ENCODE results near the gene PF4V1. TPM values are rescaled to one million over a fixed set of nuclear protein-coding genes. Genes with fewer than 3 reads are reported as not detected.

Gene PF4V1
- total RNA-seq, 1 donor from 2014 or later, result not detected

- TF ChIP-seq, protein P1, sequence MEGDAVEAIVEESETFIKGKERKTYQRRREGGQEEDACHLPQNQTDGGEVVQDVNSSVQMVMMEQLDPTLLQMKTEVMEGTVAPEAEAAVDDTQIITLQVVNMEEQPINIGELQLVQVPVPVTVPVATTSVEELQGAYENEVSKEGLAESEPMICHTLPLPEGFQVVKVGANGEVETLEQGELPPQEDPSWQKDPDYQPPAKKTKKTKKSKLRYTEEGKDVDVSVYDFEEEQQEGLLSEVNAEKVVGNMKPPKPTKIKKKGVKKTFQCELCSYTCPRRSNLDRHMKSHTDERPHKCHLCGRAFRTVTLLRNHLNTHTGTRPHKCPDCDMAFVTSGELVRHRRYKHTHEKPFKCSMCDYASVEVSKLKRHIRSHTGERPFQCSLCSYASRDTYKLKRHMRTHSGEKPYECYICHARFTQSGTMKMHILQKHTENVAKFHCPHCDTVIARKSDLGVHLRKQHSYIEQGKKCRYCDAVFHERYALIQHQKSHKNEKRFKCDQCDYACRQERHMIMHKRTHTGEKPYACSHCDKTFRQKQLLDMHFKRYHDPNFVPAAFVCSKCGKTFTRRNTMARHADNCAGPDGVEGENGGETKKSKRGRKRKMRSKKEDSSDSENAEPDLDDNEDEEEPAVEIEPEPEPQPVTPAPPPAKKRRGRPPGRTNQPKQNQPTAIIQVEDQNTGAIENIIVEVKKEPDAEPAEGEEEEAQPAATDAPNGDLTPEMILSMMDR (conservative IDR thresholded peaks at IDR 0.05; ENCODE audit: low read depth, low read length), result no peak
- no peak for DNase-seq (ENCODE audit: low read depth)
- no peak overlapping the region for H3K4me3 ChIP-seq (ENCODE audit: low read depth, low read length)
Measured at GRCh38 chr4:73872316-73873108, 19.4 kb downstream of the PF4V1 start.

DNA sequence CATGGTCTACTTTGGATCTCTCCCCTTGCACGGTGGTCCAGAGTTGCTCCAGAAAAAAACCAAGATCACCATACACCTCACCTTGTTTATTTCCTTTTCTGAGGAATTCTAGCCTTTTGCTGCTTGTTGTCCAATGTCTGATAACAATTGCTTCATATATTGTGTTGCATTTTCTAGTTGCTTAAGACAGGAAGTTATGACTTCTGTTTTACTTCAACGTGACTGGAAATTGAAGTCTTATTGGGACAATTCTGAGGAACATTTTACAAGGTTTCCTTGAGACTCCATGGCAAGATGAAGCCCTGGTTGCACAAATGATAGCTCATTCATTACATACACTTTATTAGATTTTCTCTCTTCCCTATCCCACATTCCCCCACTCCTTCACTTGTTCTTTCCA lies 21.3 kb downstream of the PF4V1 start:
- TF ChIP-seq, protein P1 (conservative IDR thresholded peaks at IDR 0.05; ENCODE audit: low read depth, low read length), result no peak
- no peak for DNase-seq (ENCODE audit: low read depth)
- H3K4me3 ChIP-seq (ENCODE audit: low read depth, low read length), result no peak overlapping the region

DNA sequence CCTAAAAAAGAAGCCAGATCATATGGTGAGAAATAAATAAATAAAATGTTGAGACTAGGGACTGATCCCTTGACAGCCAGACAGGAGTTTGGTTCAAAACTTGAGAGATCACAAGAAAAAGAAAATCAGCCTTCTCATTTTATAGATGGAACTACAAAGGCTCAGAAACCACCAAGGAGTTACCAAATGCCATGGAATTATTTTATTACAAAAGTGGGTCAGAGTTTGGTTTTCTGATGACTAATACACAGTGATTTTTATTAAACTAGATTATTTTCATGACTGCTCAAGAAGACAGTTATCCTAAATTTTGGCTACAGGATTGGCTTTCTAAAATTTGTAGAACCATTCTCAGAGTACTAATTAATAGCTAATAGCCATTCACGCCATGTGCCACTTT lies 22.3 kb downstream of the PF4V1 start:
- no peak overlapping the region for H3K4me3 ChIP-seq (ENCODE audit: low read depth, low read length)
- TF ChIP-seq, protein P1 (conservative IDR thresholded peaks at IDR 0.05; ENCODE audit: low read depth, low read length), result no peak
- DNase-seq (ENCODE audit: low read depth), result no peak

- TF ChIP-seq, protein P1 (conservative IDR thresholded peaks at IDR 0.05; ENCODE audit: low read depth, low read length), result no peak
- no peak overlapping the region for H3K4me3 ChIP-seq (ENCODE audit: low read depth, low read length)
- DNase-seq (ENCODE audit: low read depth), result no peak
Measured at GRCh38 chr4:73883306-73883705, 30.2 kb downstream of the PF4V1 start.

DNA sequence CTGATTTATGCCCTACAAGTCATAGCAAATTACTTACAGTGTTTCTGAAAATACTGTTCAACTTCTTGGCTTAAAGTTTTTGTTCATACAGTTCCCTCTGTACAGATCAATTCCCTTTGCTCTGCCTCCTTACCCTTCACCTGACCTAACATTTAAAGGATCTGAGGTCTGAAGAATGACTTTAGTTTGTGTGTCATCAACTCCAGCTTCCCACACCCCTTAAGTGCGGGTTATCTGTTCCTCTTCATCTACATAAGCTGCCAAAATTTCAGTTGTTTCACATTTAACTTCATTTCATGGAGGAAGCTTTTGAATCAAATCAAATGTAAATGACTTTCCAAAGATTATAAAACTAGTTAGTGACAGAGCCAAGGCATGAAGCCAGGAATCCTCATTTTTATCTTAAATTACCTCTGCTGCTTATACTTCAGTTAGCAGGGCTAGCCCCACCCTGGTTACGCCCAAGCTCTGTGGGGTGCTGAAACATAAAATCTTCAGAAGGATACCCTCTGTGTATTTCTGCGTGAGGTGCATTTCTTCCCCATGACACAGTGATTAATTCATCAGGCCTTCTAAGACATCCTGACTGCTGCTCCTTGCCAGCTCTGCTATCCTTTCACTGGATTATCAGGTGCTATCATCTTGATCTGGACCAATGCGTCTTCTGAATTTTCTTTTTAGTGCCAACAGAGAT lies 32.6 kb downstream of the PF4V1 start:
- no peak overlapping the region for H3K4me3 ChIP-seq (ENCODE audit: low read depth, low read length)
- TF ChIP-seq, protein P1 (conservative IDR thresholded peaks at IDR 0.05; ENCODE audit: low read depth, low read length), result no peak
- no peak for DNase-seq (ENCODE audit: low read depth)

- DNase-seq (ENCODE audit: low read depth), result no peak
- H3K4me3 ChIP-seq (ENCODE audit: low read depth, low read length), result no peak overlapping the region
- TF ChIP-seq, protein P1 (conservative IDR thresholded peaks at IDR 0.05; ENCODE audit: low read depth, low read length), result no peak
Measured at GRCh38 chr4:73891326-73891725, 38.2 kb downstream of the PF4V1 start.

Data from epithelial cell of proximal tubule (primary cell).